GM12878 (cell line): Measurements from ENCODE around the gene HEYL. TPM values are rescaled to one million over a fixed set of nuclear protein-coding genes. Genes with fewer than 3 reads are reported as not detected.

Experiments used
- BACH1 ChIP-seq: fragments of 450-650 bp; IDR thresholded peaks from 2 replicates; pipeline ENCODE4 v1.6.1; 2017; ENCODE audit warnings: mild to moderate bottlenecking, borderline replicate concordance
- EP300 ChIP-seq, 2 experiments: fragments of 150-350 bp in 1 of 2; IDR thresholded peaks; 2 replicates each; pipeline ENCODE4 v1.6.1; 2011 to 2012; ENCODE audit warnings: low read depth in 2 of 2, low read length in 2 of 2, borderline replicate concordance in 1 of 2, improper control_type of control experiment in 1 of 2, inconsistent platforms in 1 of 2; ENCODE audit not compliant: control insufficient read depth in 1 of 2
- MEF2A ChIP-seq: IDR thresholded peaks from 2 replicates; pipeline ENCODE4 v1.6.1; 2011; ENCODE audit warnings: low read depth, mild to moderate bottlenecking, low read length, moderate library complexity; ENCODE audit not compliant: insufficient read depth
- MEF2B ChIP-seq: fragments of 450-650 bp; IDR thresholded peaks from 2 replicates; pipeline ENCODE4 v1.6.1; 2018; ENCODE audit warnings: mild to moderate bottlenecking, moderate library complexity; ENCODE audit not compliant: partially characterized antibody, poor library complexity, severe bottlenecking
- RUNX3 ChIP-seq: IDR thresholded peaks from 2 replicates; pipeline ENCODE4 v1.6.1; 2012; ENCODE audit warnings: low read length, inconsistent platforms
- SMC3 ChIP-seq: IDR thresholded peaks from 2 replicates; pipeline ENCODE4 v1.6.1; 2011; ENCODE audit warnings: low read length, improper control_type of control experiment, borderline replicate concordance
- TARDBP ChIP-seq: IDR thresholded peaks from 2 replicates; pipeline ENCODE4 v1.6.1; 2016; ENCODE audit warnings: borderline replicate concordance
- polyA plus RNA-seq, 11 experiments: library from polyadenylated mRNA; depleted of rRNA in 4 of 11; unstranded in 6 of 11; stranded (reverse) in 5 of 11; fragments of >200 nt; fragmentation: Nextera tagmentation in 4 of 11; fragmentation: Illumina TruSeq in 1 of 11; extraction: Ambion mirVana in 4 of 11; extraction: Trizol in 1 of 11; gene quantifications; 1 replicate in 1 of 11; 2 replicates in 10 of 11; pipeline versions ENCODE4 v1.2.1 to v1.2.3, GENCODE V29; 2011 to 2016; ENCODE audit warnings: inconsistent platforms in 2 of 11, missing spikeins in 2 of 11, low read depth in 1 of 11
- total RNA-seq, 4 experiments: library from RNA; depleted of rRNA in 3 of 4; stranded (reverse); fragments of >200 nt in 3 of 4; fragmentation: Illumina TruSeq in 1 of 4; extraction: Trizol in 1 of 4; gene quantifications; 2 replicates each; pipeline versions ENCODE4 v1.2.1 to v1.2.3, GENCODE V29; 2013 to 2021
- TF ChIP-seq, protein P1 (sequence below): fragments of 450-650 bp; IDR thresholded peaks from 2 replicates; pipeline ENCODE4 v1.6.1; 2017; ENCODE audit warnings: borderline replicate concordance
- TF ChIP-seq, protein P2 (sequence below): IDR thresholded peaks from 2 replicates; pipeline ENCODE4 v1.6.1; 2012; ENCODE audit warnings: mild to moderate bottlenecking, low read depth, low read length

HEYL gene
- total and polyA plus RNA-seq, 10 of the 15 experiments (the other 5 are each of a cell fraction or from before 2014, with no cell fraction given) = under 0.01 to 0.04 TPM; not detected in 8

DNA sequence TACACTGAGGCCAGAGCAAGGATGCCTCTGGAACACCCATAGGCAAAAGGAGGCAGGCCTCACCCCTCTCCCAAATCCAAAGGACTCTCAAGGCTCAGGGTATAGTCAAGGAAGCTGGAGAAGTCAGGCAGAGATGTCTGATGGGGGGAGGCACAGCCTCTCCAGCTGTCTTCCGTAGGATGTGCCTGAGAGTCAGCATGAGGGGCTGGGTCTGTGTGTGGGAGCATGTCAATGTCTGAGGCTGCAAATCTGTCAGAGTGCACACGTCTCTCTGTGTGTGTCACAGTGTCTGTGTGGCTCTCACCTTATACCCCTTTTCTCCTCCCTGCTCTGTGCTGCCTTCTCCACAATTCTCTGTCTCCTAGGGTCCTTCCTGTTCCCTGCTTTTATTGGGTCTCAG is 47.8 kb upstream of the HEYL start (continued):
- no peak for TF ChIP-seq MEF2B
- TF ChIP-seq BACH1 = no peak
- no peak for TF ChIP-seq RUNX3
- TF ChIP-seq TARDBP = no peak
- TF ChIP-seq, protein P1, sequence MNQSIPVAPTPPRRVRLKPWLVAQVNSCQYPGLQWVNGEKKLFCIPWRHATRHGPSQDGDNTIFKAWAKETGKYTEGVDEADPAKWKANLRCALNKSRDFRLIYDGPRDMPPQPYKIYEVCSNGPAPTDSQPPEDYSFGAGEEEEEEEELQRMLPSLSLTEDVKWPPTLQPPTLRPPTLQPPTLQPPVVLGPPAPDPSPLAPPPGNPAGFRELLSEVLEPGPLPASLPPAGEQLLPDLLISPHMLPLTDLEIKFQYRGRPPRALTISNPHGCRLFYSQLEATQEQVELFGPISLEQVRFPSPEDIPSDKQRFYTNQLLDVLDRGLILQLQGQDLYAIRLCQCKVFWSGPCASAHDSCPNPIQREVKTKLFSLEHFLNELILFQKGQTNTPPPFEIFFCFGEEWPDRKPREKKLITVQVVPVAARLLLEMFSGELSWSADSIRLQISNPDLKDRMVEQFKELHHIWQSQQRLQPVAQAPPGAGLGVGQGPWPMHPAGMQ = no peak
- no peak for TF ChIP-seq SMC3
- no peak for TF ChIP-seq EP300 (IDR thresholded peaks at IDR 0.05; ENCODE audit: borderline replicate concordance in 1 of 2, control insufficient read depth in 1 of 2, low read depth in 2 of 2, low read length in 2 of 2)
- no peak for TF ChIP-seq MEF2A
- TF ChIP-seq, protein P2, sequence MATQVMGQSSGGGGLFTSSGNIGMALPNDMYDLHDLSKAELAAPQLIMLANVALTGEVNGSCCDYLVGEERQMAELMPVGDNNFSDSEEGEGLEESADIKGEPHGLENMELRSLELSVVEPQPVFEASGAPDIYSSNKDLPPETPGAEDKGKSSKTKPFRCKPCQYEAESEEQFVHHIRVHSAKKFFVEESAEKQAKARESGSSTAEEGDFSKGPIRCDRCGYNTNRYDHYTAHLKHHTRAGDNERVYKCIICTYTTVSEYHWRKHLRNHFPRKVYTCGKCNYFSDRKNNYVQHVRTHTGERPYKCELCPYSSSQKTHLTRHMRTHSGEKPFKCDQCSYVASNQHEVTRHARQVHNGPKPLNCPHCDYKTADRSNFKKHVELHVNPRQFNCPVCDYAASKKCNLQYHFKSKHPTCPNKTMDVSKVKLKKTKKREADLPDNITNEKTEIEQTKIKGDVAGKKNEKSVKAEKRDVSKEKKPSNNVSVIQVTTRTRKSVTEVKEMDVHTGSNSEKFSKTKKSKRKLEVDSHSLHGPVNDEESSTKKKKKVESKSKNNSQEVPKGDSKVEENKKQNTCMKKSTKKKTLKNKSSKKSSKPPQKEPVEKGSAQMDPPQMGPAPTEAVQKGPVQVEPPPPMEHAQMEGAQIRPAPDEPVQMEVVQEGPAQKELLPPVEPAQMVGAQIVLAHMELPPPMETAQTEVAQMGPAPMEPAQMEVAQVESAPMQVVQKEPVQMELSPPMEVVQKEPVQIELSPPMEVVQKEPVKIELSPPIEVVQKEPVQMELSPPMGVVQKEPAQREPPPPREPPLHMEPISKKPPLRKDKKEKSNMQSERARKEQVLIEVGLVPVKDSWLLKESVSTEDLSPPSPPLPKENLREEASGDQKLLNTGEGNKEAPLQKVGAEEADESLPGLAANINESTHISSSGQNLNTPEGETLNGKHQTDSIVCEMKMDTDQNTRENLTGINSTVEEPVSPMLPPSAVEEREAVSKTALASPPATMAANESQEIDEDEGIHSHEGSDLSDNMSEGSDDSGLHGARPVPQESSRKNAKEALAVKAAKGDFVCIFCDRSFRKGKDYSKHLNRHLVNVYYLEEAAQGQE = no peak
